ENCODE measurements around the gene RGS12. TPM values are rescaled to one million over a fixed set of nuclear protein-coding genes. Genes with fewer than 3 reads are reported as not detected.

Gene RGS12
- total RNA-seq, 1 donor = 15.1 TPM

- TF ChIP-seq CTCF (IDR thresholded peaks at IDR 0.05; ENCODE audit: insufficient read depth, low read length) = no peak
- no peak for DNase-seq (ENCODE audit: low read depth)
- no peak overlapping the region for H3K4me3 ChIP-seq (ENCODE audit: low read depth, low read length)
Observed at GRCh38 chr4:3307486-3307885, 14.7 kb downstream of the RGS12 start.

DNA sequence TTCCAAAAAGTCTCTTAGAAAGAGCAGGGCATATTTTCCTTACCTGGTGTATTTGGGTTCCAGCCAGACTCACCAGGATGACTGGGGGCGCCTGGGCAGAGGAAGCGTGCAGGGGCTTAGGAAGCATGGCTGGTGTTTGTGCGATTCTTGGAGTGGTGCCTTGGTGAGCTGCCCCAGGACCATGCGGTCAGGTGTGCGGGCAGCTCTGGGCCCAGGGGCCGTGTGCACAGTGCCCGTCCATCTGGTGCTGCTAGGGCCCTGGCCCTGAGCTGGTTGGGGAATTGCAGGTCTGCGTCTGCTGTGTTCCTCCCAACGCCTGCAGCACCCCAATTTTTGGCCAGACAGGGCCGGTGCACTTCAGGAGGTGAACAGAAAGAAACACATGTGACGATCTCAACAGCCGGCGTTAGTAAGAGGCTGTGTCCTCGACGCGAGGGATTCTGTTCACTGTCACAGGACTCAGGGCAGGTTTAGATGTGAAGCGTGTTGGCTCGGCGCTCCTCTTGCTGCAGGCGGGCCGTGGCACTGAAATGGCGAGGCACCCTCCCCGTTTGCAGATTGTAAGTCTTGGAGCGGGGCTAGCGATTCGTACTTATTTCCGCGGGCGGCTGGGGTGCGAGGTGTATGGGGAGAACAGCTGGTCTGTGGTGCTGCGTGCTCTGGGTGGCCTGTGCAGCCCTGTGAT is 15.2 kb downstream of the RGS12 start:
- H3K4me3 ChIP-seq (ENCODE audit: low read depth, low read length) = no peak overlapping the region
- TF ChIP-seq CTCF (IDR thresholded peaks at IDR 0.05; ENCODE audit: insufficient read depth, low read length) = no peak
- DNase-seq (ENCODE audit: low read depth) = no peak

DNA sequence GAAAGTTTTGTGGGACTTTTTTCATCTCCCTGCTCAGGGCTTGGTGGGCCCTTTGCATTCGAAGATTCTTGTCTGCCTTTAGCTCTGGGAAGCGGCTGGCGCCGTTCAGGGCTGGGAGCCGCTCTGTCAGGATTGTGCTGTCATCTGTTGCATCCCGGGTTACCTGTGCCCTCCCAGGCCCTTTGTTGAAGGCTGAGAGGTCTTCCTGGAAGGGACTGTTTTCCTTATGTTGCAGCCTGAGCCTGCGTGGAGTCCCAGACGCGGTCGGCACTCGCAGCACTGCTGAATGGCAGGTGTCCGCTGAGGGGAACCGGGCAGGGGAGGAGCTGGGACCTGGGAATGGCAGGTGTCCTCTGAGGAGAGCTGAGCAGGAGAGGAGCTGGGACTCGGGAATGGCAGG is 15.9 kb downstream of the RGS12 start:
- H3K4me3 ChIP-seq (ENCODE audit: low read depth, low read length) = no peak overlapping the region
- no peak for TF ChIP-seq CTCF (IDR thresholded peaks at IDR 0.05; ENCODE audit: insufficient read depth, low read length)
- no peak for DNase-seq (ENCODE audit: low read depth)

GRCh38 chr4:3310301-3311094 is 17.7 kb downstream of the RGS12 start:
- no peak for TF ChIP-seq CTCF (IDR thresholded peaks at IDR 0.05; ENCODE audit: insufficient read depth, low read length)
- DNase-seq (ENCODE audit: low read depth) = no peak
- no peak overlapping the region for H3K4me3 ChIP-seq (ENCODE audit: low read depth, low read length)

DNA sequence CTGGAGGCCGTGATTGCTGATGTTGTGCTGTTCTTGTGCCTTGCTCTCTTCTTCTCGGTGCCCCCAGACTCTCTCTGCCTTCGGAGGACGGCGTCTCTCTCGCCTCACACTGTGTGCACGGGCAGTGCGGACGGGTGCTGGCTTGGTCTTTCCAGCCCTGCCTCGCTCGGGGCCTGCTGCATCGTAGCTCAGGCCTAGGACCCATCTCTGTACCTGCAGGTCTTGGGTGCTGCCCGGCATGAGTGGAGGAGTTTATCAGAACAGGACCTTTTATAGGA is 18.2 kb downstream of the RGS12 start:
- DNase-seq (ENCODE audit: low read depth) = no peak
- no peak for TF ChIP-seq CTCF (IDR thresholded peaks at IDR 0.05; ENCODE audit: insufficient read depth, low read length)

GRCh38 chr4:3311489-3312171 is 18.8 kb downstream of the RGS12 start:
- no peak for DNase-seq (ENCODE audit: low read depth)
- no peak for TF ChIP-seq CTCF (IDR thresholded peaks at IDR 0.05; ENCODE audit: insufficient read depth, low read length)
- H3K4me3 ChIP-seq (ENCODE audit: low read depth, low read length) = no peak overlapping the region

More for the DNA sequence above, 18.2 kb downstream of the RGS12 start:
- no peak overlapping the region for H3K4me3 ChIP-seq (ENCODE audit: low read depth, low read length)
